Measurements from ENCODE around the gene EME1. TPM values are rescaled to one million over a fixed set of nuclear protein-coding genes. Genes with fewer than 3 reads are reported as not detected.

The EME1 gene
- total and polyA plus RNA-seq, 9 donors: 0.46 to 1.4 (median 0.88) TPM

DNA sequence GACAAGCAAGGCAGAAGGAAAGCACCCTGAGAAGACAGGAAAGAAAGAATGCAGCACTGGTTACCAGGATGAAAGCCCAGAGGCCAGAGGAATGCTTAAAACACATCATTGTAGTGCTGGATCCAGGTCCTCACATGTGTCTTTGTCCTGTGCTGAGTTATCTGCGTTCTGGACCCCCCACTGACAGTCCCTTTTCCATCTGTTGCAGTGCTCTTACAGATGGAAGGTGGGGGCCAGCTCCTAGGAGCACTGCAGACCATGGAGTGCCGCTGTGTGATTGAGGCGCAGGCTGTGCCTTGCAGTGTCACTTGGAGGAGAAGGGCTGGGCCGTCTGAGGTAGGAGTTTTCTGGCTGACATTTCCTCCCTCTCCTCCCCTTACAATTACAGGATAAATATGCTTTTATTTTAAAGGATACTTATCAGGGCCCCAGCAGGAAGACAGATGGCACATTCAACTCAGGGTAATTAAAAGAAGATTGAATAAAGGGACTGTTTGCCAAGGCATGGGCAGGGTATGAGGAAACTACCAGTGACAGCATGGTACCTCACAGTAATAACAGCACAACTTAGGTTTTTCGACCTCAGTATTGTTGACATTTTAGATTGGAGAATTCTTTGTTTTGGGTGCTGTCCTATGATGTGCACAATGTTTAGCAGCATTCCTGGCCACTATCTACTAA is 3.0 kb downstream of the EME1 start:
- Histone ChIP-seq H3K27ac (no peak overlapping the region), H3K9me3 (no peaks in the 10 kb centered on the region), H3K4me3 (no peak overlapping the region), H3K4me1 (ENCODE audit: insufficient read depth) (peaks cover 7% of the 10 kb centered on the region), H3K27me3 (no peaks in the 10 kb centered on the region), H3K36me3 (no peaks in the 10 kb centered on the region)
- 82 to 84% (median 83%) methylated on average over 5 of the region's 5 CpGs for WGBS, 3 donors
- intact Hi-C loops (cut with DNase I): no loop called here
- TF ChIP-seq POLR2A (IDR thresholded peaks at IDR 0.05) (no peak), EP300 (IDR thresholded peaks at IDR 0.05) (no peak)
- TF ChIP-seq, protein P1, sequence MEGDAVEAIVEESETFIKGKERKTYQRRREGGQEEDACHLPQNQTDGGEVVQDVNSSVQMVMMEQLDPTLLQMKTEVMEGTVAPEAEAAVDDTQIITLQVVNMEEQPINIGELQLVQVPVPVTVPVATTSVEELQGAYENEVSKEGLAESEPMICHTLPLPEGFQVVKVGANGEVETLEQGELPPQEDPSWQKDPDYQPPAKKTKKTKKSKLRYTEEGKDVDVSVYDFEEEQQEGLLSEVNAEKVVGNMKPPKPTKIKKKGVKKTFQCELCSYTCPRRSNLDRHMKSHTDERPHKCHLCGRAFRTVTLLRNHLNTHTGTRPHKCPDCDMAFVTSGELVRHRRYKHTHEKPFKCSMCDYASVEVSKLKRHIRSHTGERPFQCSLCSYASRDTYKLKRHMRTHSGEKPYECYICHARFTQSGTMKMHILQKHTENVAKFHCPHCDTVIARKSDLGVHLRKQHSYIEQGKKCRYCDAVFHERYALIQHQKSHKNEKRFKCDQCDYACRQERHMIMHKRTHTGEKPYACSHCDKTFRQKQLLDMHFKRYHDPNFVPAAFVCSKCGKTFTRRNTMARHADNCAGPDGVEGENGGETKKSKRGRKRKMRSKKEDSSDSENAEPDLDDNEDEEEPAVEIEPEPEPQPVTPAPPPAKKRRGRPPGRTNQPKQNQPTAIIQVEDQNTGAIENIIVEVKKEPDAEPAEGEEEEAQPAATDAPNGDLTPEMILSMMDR (IDR thresholded peaks at IDR 0.05): no peak
- no peak for DNase-seq

DNA sequence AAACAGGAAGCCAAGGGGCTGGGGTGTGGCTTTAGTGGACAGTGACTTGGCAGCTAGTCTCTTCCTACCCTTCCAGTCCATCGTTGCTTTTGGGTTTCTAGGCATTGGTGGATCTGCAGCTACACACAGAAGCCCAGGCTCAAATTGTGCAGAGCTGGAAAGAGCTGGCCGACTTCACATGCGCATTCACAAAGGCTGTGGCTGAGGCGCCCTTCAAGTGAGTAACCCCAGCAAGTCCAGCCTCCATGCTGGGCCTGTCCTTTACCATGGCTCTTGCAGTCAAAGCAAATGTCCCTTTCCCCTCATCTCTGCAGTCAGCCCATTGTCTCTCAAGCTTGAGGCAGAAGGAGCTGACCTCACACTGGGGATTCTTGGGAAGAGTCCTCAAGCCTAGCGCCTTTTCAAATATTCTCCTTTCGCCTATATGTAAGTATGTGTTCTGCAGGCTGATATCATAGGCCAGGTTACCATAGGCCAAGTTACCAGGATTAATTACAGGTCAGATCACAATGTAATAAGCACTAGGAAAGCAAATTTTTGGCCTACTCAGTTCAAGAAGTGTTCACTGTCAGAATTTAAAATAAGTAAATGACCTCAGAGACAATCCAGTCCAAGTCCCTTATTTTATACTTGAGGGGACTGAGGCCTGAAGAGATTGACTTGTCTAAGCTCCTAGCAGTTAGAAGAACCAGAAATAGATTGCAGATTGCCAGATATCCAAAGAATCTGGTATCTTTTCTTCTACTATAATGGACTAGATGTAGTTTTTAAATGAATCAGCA is 6.5 kb downstream of the EME1 start:
- Histone ChIP-seq H3K27me3 (no peaks in the 10 kb centered on the region), H3K4me1 (ENCODE audit: insufficient read depth) (no peaks in the 10 kb centered on the region), H3K36me3 (no peaks in the 10 kb centered on the region), H3K4me3 (no peak overlapping the region), H3K27ac (no peak overlapping the region), H3K9me3 (no peaks in the 10 kb centered on the region)
- DNase-seq: no peak
- WGBS, 3 donors: 88 to 92% (median 91%) methylated on average over 6 of the region's 6 CpGs
- TF ChIP-seq POLR2A (IDR thresholded peaks at IDR 0.05) (no peak), EP300 (IDR thresholded peaks at IDR 0.05) (no peak)
- TF ChIP-seq, protein P1 (IDR thresholded peaks at IDR 0.05): no peak
- intact Hi-C loops (cut with DNase I): no loop called here

DNA sequence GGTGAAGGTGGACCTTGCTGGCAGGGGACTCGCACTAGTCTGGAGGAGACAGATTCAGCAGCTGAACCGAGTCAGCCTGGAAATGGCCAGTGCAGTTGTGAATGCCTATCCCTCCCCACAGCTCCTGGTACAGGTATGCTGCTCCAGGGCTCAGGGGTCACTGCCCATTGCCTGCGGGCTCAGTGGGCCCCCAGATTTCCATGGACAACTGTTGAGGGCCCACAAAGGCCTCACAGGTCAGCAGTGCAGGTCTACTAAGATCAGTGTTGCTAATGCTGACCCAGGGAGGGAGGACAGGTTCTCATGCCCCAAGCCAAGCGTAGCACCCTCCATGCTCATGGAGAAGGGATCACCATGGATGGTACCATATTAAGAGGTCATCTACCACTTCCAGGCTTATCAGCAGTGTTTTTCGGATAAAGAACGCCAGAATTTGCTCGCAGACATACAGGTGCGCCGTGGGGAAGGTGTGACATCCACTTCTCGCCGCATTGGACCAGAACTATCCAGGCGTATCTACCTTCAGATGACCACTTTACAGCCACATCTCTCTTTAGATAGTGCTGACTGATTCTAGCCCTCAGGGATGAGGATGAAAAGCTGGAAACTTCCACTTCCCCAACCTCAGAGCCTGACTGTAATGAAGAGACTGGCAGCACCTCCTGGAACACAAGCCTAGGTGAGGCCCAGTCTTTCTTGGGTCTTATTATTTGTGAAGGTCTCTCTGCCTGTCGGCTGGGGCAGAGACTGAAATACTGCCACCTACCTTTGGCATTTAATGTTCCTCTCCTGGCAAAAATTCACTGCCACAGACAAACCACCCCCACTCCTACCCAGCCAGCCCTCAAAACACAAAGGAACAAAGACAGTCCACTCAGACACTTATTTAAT is 7.6 kb downstream of the EME1 start:
- H3K27ac ChIP-seq: no peak overlapping the region
- intact Hi-C loops (cut with DNase I): no loop called here
- no peak overlapping the region for H3K4me3 ChIP-seq
- DNase-seq: no peak
- H3K36me3 ChIP-seq: no peaks in the 10 kb centered on the region
- no peaks in the 10 kb centered on the region for H3K9me3 ChIP-seq
- TF ChIP-seq POLR2A (IDR thresholded peaks at IDR 0.05) (no peak), EP300 (IDR thresholded peaks at IDR 0.05) (no peak)
- TF ChIP-seq, protein P1 (IDR thresholded peaks at IDR 0.05): no peak
- WGBS, 3 donors: 80 to 88% (median 86%) methylated on average over 13 of the region's 13 CpGs
- no peaks in the 10 kb centered on the region for H3K27me3 ChIP-seq
- H3K4me1 ChIP-seq (ENCODE audit: insufficient read depth): no peaks in the 10 kb centered on the region

DNA sequence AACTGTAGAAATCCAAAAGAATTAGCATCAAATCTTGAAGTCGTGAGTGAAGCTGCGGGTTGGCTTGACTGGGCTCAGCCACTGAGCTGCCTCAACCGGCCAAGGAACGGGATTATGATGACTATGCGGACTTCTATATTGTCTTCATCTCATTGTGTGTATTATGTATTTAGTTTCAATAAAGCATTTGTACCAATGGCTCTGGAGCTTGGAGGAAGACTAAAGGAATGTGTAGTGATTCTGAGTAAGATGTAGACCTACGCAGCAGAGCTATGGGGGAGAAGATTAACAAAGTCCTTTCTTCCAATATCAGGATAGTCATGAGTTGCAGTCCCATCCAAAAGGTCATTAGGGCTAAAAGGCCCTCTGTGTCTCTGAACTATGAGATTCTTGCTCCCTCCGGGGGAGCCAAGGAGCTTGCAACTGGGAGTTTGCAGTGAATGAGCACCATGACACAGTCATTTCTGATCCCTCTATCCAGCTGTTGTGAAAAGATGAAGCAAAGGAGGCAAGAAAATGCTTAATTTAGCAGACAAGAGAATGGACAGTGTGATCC is 8.3 kb downstream of the EME1 start:
- intact Hi-C loops (cut with DNase I): no loop called here
- no peak overlapping the region for H3K4me3 ChIP-seq
- H3K27ac ChIP-seq: no peak overlapping the region
- no peak for TF ChIP-seq POLR2A (IDR thresholded peaks at IDR 0.05)
- no peak for TF ChIP-seq EP300 (IDR thresholded peaks at IDR 0.05)
- TF ChIP-seq, protein P1 (IDR thresholded peaks at IDR 0.05): no peak
- no peaks in the 10 kb centered on the region for H3K4me1 ChIP-seq (ENCODE audit: insufficient read depth)
- H3K9me3 ChIP-seq: no peaks in the 10 kb centered on the region
- 82 to 87% (median 83%) methylated on average over 7 of the region's 7 CpGs for WGBS, 3 donors
- H3K36me3 ChIP-seq: no peaks in the 10 kb centered on the region
- DNase-seq: no peak
- H3K27me3 ChIP-seq: no peaks in the 10 kb centered on the region

Data from ovary (tissue), 9 donors.